B cell (primary cell): ENCODE measurements around the gene UTS2. TPM values are rescaled to one million over a fixed set of nuclear protein-coding genes. Genes with fewer than 3 reads are reported as not detected.

ENCODE experiments used
- ATAC-seq: fragments of 200-7000 bp; cut with Tn5 transposase; one replicate; pipeline ENCODE4 v1.10.0; 2021; ENCODE audit warnings: low read depth, mild to moderate bottlenecking, moderate number of reproducible peaks, moderate library complexity
- CTCF ChIA-PET: fragments of 350-600 bp; sonication (Branson Sonifier 250); formaldehyde crosslinking; loops from one replicate; lab custom pipeline; 2021; ENCODE audit warnings: antibody characterized with exemption, inconsistent platforms; lab: Charles Lee
- POLR2A ChIA-PET: fragments of 350-600 bp; sonication (Branson Sonifier 250); formaldehyde crosslinking; loops from one replicate; lab custom pipeline; 2021; ENCODE audit warnings: antibody characterized with exemption; lab: Charles Lee
- DNase-seq: peaks from one replicate; pipeline ENCODE4 v3.0.0; 2013
- H2AFZ ChIP-seq: 2 replicates; pipeline ENCODE4 v1.6.1; 2012; ENCODE audit warnings: mild to moderate bottlenecking, low read depth, low read length; ENCODE audit not compliant: insufficient read depth, poor library complexity, severe bottlenecking
- H3K27ac ChIP-seq, 2 donors: 1 replicate in 1 of 2; 2 replicates in 1 of 2; pipeline ENCODE4 v1.5.1; 2012 to 2013; ENCODE audit warnings: low read length in 2 of 2, mild to moderate bottlenecking in 2 of 2, moderate library complexity in 1 of 2
- H3K27me3 ChIP-seq, 4 experiments: fragments of 200-600 bp in 1 of 4; sonication (generic) in 1 of 4; replicated peaks in 1 of 4; 1 replicate in 2 of 4; 2 replicates in 2 of 4; pipeline versions ENCODE4 v1.6.1 to v1.7.0; 2013 to 2016; ENCODE audit warnings: low read length in 3 of 4, mild to moderate bottlenecking in 2 of 4, mixed read lengths in 1 of 4, moderate library complexity in 1 of 4; ENCODE audit not compliant: insufficient read depth in 4 of 4, control insufficient read depth in 3 of 4; ENCODE audit errors: control extremely low read depth in 1 of 4
- H3K36me3 ChIP-seq, 2 experiments: replicated peaks in 1 of 2; 1 replicate in 1 of 2; 2 replicates in 1 of 2; pipeline versions ENCODE4 v1.6.1 to v1.7.1; 2013; ENCODE audit warnings: low read length in 1 of 2; ENCODE audit not compliant: insufficient read depth in 2 of 2, control insufficient read depth in 1 of 2; ENCODE audit errors: control extremely low read depth in 1 of 2, extremely low read depth in 1 of 2
- H3K4me1 ChIP-seq, 2 donors: fragments of 200-600 bp in 1 of 2; sonication (generic) in 1 of 2; 1 replicate in 1 of 2; 2 replicates in 1 of 2; pipeline versions ENCODE4 v1.5.1 to v1.6.1; 2013 to 2017; ENCODE audit warnings: low read length in 2 of 2; ENCODE audit not compliant: control insufficient read depth in 2 of 2, insufficient read depth in 2 of 2
- H3K4me2 ChIP-seq: replicated peaks from 2 replicates; pipeline ENCODE3; 2012; ENCODE audit warnings: mild to moderate bottlenecking, low read depth, low read length; ENCODE audit not compliant: poor library complexity, severe bottlenecking
- H3K4me3 ChIP-seq, 5 experiments: fragments of 200-600 bp in 1 of 5; sonication (generic) in 1 of 5; 1 replicate in 3 of 5; 2 replicates in 2 of 5; pipeline versions ENCODE4 v1.5.1 to v1.7.0; 2011 to 2016; ENCODE audit warnings: low read length in 4 of 5, mild to moderate bottlenecking in 4 of 5, low read depth in 2 of 5, control low read depth in 1 of 5, moderate library complexity in 1 of 5; ENCODE audit not compliant: insufficient read depth in 1 of 5; ENCODE audit errors: control extremely low read depth in 1 of 5, extremely low read depth in 1 of 5
- H3K79me2 ChIP-seq: fragments of 200-600 bp; sonication (generic); one replicate; pipeline ENCODE4 v1.6.0; 2016; ENCODE audit warnings: low read length; ENCODE audit not compliant: control insufficient read depth, insufficient read depth
- H3K9ac ChIP-seq: fragments of 200-600 bp; sonication (generic); 2 replicates; pipeline ENCODE4 v1.6.1; 2017; ENCODE audit warnings: mild to moderate bottlenecking, low read length, moderate library complexity
- H3K9me3 ChIP-seq, 3 donors: one replicate each; pipeline versions ENCODE4 v1.6.1 to v1.7.1; 2013; ENCODE audit warnings: low read length in 2 of 3; ENCODE audit not compliant: control insufficient read depth in 2 of 3, insufficient read depth in 1 of 3; ENCODE audit errors: control extremely low read depth in 1 of 3
- H4K20me1 ChIP-seq: 2 replicates; pipeline ENCODE4 v1.6.0; 2012; ENCODE audit warnings: mild to moderate bottlenecking, low read length; ENCODE audit not compliant: insufficient read depth, control insufficient read depth, poor library complexity, severe bottlenecking
- H3K27ac Mint-ChIP-seq: one replicate; pipeline ENCODE4 v1.8.0; 2021; ENCODE audit warnings: mixed read lengths
- H3K27me3 Mint-ChIP-seq: one replicate; pipeline ENCODE4 v1.8.0; 2021; ENCODE audit warnings: mixed read lengths
- H3K4me1 Mint-ChIP-seq: one replicate; pipeline ENCODE4 v1.8.0; 2021; ENCODE audit warnings: mixed read lengths
- H3K4me3 Mint-ChIP-seq: one replicate; pipeline ENCODE4 v1.8.0; 2021; ENCODE audit warnings: mixed read lengths
- H3K9me3 Mint-ChIP-seq: one replicate; pipeline ENCODE4 v1.8.0; 2022; ENCODE audit warnings: mixed read lengths; ENCODE audit not compliant: insufficient read depth
- EZH2 ChIP-seq: IDR thresholded peaks from 2 replicates; pipeline ENCODE4 v1.6.1; 2012; ENCODE audit warnings: borderline replicate concordance, low read depth, mild to moderate bottlenecking, moderate library complexity, low read length; ENCODE audit not compliant: insufficient read depth, poor library complexity, severe bottlenecking
- WGBS: methylation state at CpG from one replicate; pipeline ENCODE4 v1.1.5; 2013; ENCODE audit warnings: missing lambda C conversion rate; ENCODE audit not compliant: insufficient coverage; 5-methylcytosine and 5-hydroxymethylcytosine counted together
- intact Hi-C: fragments of 100-400 bp; cut with micrococcal nuclease; formaldehyde crosslinking; loops from one replicate; pipeline ENCODE4 v1.10.0; 2022
- polyA plus RNA-seq: library from polyadenylated mRNA; depleted of rRNA; stranded (reverse); fragments of >200 nt; gene quantifications from 2 replicates; pipeline ENCODE4 v1.2.3, GENCODE V29; 2012
- total RNA-seq, 2 donors: library from RNA; stranded (reverse); fragments of 120-200 nt in 1 of 2; gene quantifications; 1 replicate in 1 of 2; 2 replicates in 1 of 2; pipeline versions ENCODE4 v1.2.3 to v1.2.4, GENCODE V29; 2013 to 2022
- TF ChIP-seq, protein P1 (sequence below): fragments of 200-600 bp; IDR thresholded peaks from one replicate; pipeline ENCODE4 v1.8.0; 2022; ENCODE audit warnings: antibody characterized with exemption, mild to moderate bottlenecking

The UTS2 gene
- total and polyA plus RNA-seq, 2 donors (not counting 1 experiment from before 2014, with no cell fraction given): 5.5 TPM; not detected in 1

GRCh38 chr1:7860130-7860529, 7.3 kb upstream of the UTS2 start:
- Histone ChIP-seq H3K27me3 (no peaks in the 10 kb centered on the region), H3K9ac (no peak overlapping the region), H3K4me1 (no peaks in the 10 kb centered on the region), H3K4me2 (no peak overlapping the region), H3K9me3 (no peaks in the 10 kb centered on the region), H3K4me3 (no peak overlapping the region), H4K20me1 (no peaks in the 10 kb centered on the region), H3K27ac (no peak overlapping the region), H3K79me2 (no peaks in the 10 kb centered on the region), H2AFZ (no peak overlapping the region), H3K36me3 (no peaks in the 10 kb centered on the region)
- ChIA-PET POLR2A (no interaction called here), CTCF (interaction anchor here (1.3 kb wide), 1 partner anchor 107 kb away, joined by 3 read pairs; no protein-coding TSS in a partner anchor)
- Mint-ChIP-seq H3K9me3 (no peaks in the 10 kb centered on the region), H3K27me3 (peaks cover 3% of the 10 kb centered on the region), H3K4me3 (no peak overlapping the region), H3K4me1 (peaks cover 6% of the 10 kb centered on the region), H3K27ac (no peak overlapping the region)
- TF ChIP-seq, protein P1, sequence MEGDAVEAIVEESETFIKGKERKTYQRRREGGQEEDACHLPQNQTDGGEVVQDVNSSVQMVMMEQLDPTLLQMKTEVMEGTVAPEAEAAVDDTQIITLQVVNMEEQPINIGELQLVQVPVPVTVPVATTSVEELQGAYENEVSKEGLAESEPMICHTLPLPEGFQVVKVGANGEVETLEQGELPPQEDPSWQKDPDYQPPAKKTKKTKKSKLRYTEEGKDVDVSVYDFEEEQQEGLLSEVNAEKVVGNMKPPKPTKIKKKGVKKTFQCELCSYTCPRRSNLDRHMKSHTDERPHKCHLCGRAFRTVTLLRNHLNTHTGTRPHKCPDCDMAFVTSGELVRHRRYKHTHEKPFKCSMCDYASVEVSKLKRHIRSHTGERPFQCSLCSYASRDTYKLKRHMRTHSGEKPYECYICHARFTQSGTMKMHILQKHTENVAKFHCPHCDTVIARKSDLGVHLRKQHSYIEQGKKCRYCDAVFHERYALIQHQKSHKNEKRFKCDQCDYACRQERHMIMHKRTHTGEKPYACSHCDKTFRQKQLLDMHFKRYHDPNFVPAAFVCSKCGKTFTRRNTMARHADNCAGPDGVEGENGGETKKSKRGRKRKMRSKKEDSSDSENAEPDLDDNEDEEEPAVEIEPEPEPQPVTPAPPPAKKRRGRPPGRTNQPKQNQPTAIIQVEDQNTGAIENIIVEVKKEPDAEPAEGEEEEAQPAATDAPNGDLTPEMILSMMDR: no peak
- no peak for TF ChIP-seq EZH2
- DNase-seq (no peak), ATAC-seq (no peak)
- WGBS: 90% methylated on average over 7 of the region's 9 CpGs
- intact Hi-C loops: no loop called here

DNA sequence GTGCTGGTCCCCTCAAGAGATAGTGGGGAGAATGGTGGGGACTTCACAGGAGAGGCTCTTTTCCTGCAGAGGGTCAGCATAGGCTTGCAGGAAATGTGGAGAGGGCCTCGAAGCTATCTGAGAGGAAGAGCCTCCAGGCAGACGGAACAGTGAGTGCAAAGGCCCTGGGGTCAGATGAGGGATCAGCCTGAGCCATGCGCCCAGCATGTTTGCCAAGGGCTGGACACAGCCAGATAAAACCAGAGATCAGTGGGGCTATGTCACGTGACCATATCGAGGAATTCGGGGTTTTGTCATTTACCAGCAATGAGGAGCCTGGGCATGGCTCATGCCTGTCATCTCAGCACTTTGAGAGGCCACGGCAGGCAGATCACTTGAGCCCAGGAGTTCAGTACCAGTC, 6.5 kb upstream of the UTS2 start:
- Mint-ChIP-seq H3K27me3 (peaks cover 3% of the 10 kb centered on the region), H3K4me3 (no peak overlapping the region), H3K4me1 (peaks cover 6% of the 10 kb centered on the region), H3K9me3 (no peaks in the 10 kb centered on the region), H3K27ac (no peak overlapping the region)
- H3K4me1 ChIP-seq: no peaks in the 10 kb centered on the region
- H2AFZ ChIP-seq: no peak overlapping the region
- no peak overlapping the region for H3K4me3 ChIP-seq
- H3K4me2 ChIP-seq: no peak overlapping the region
- TF ChIP-seq EZH2: no peak
- intact Hi-C loops: no loop called here
- WGBS: 84% methylated on average over 7 of the region's 7 CpGs
- no peaks in the 10 kb centered on the region for H3K79me2 ChIP-seq
- ChIA-PET CTCF (interaction anchor here (1.3 kb wide), 1 partner anchor 106 kb away, joined by 3 read pairs; no protein-coding TSS in a partner anchor), POLR2A (no interaction called here)
- ATAC-seq: no peak
- no peaks in the 10 kb centered on the region for H3K36me3 ChIP-seq
- no peak overlapping the region for H3K27ac ChIP-seq
- no peaks in the 10 kb centered on the region for H3K27me3 ChIP-seq
- H4K20me1 ChIP-seq: no peaks in the 10 kb centered on the region
- H3K9ac ChIP-seq: no peak overlapping the region
- no peak for DNase-seq
- no peaks in the 10 kb centered on the region for H3K9me3 ChIP-seq
